ENCODE measurements around the gene NBEAL1.

- TF ChIP-seq GATA2 (IDR thresholded peaks at IDR 0.05; ENCODE audit: low read depth, low read length): no peak
- no peak for TF ChIP-seq GATA3 (IDR thresholded peaks at IDR 0.05; ENCODE audit: low read depth, low read length)
Observed at GRCh38 chr2:203035879-203036470, 21.3 kb downstream of the NBEAL1 start.

Measured in SH-SY5Y (cell line).